ENCODE measurements around the gene SPATA6.

SPATA6 gene

DNA sequence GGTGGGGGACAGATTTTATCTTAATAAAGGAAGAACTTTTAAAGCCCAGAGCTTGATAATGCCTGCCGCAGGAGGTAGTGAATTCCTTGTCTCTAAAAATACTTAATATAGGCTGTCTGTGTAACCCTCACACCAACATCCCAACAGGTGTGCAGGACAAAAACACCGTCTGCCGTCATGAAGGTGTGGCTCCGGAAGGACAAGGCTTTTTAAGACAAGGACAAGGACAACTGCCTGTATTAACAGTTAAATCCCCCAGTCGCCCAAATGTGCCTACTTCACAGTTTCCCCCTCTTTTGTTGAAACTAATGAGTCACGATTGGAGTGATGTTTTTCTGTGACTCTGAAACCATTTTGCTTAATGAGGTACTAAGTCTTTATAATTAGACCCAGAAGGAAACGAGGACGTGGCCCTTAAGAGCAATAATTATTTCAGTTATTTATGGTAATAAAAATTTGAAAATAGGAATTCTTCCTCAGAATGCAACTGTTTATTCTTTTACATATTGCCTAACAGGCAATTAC lies 27.3 kb upstream of the SPATA6 start:
- Histone ChIP-seq H3K27me3 (ENCODE audit: insufficient read depth, low read depth) (no peaks in the 10 kb centered on the region), H3K4me3 (IDR thresholded peaks at IDR 0.05; ENCODE audit: insufficient read depth, low read depth, low read length) (no peak overlapping the region), H3K79me2 (ENCODE audit: insufficient read depth, low read depth) (no peaks in the 10 kb centered on the region), H4K20me1 (ENCODE audit: insufficient read depth) (no peaks in the 10 kb centered on the region), H3K36me3 (ENCODE audit: insufficient read depth) (no peaks in the 10 kb centered on the region), H2AFZ (ENCODE audit: low read depth) (no peak overlapping the region), H3K4me1 (ENCODE audit: low read depth, poor library complexity, severe bottlenecking) (no peaks in the 10 kb centered on the region), H3K4me2 (no peak overlapping the region), H3K9ac (no peak overlapping the region), H3K27ac (no peak overlapping the region)
- TF ChIP-seq, protein P1, sequence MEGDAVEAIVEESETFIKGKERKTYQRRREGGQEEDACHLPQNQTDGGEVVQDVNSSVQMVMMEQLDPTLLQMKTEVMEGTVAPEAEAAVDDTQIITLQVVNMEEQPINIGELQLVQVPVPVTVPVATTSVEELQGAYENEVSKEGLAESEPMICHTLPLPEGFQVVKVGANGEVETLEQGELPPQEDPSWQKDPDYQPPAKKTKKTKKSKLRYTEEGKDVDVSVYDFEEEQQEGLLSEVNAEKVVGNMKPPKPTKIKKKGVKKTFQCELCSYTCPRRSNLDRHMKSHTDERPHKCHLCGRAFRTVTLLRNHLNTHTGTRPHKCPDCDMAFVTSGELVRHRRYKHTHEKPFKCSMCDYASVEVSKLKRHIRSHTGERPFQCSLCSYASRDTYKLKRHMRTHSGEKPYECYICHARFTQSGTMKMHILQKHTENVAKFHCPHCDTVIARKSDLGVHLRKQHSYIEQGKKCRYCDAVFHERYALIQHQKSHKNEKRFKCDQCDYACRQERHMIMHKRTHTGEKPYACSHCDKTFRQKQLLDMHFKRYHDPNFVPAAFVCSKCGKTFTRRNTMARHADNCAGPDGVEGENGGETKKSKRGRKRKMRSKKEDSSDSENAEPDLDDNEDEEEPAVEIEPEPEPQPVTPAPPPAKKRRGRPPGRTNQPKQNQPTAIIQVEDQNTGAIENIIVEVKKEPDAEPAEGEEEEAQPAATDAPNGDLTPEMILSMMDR (conservative IDR thresholded peaks at IDR 0.05; ENCODE audit: low read depth, low read length) = no peak

- Histone ChIP-seq H3K27ac (no peak overlapping the region), H3K9ac (no peak overlapping the region), H3K4me3 (IDR thresholded peaks at IDR 0.05; ENCODE audit: insufficient read depth, low read depth, low read length) (no peak overlapping the region), H3K27me3 (ENCODE audit: insufficient read depth, low read depth) (no peaks in the 10 kb centered on the region), H3K4me2 (no peak overlapping the region), H2AFZ (ENCODE audit: low read depth) (no peak overlapping the region), H3K36me3 (ENCODE audit: insufficient read depth) (no peaks in the 10 kb centered on the region), H3K79me2 (ENCODE audit: insufficient read depth, low read depth) (no peaks in the 10 kb centered on the region), H3K4me1 (ENCODE audit: low read depth, poor library complexity, severe bottlenecking) (no peaks in the 10 kb centered on the region), H4K20me1 (ENCODE audit: insufficient read depth) (no peaks in the 10 kb centered on the region)
- TF ChIP-seq, protein P1 (conservative IDR thresholded peaks at IDR 0.05; ENCODE audit: low read depth, low read length) = peak; percentile 45
Measured at GRCh38 chr1:48498096-48498791, 26.2 kb upstream of the SPATA6 start.

- Histone ChIP-seq H3K4me1 (ENCODE audit: low read depth, poor library complexity, severe bottlenecking) (no peaks in the 10 kb centered on the region), H3K4me2 (no peak overlapping the region), H3K36me3 (ENCODE audit: insufficient read depth) (no peaks in the 10 kb centered on the region), H3K27me3 (ENCODE audit: insufficient read depth, low read depth) (no peaks in the 10 kb centered on the region), H3K27ac (no peak overlapping the region), H3K79me2 (ENCODE audit: insufficient read depth, low read depth) (no peaks in the 10 kb centered on the region), H3K4me3 (IDR thresholded peaks at IDR 0.05; ENCODE audit: insufficient read depth, low read depth, low read length) (no peak overlapping the region), H2AFZ (ENCODE audit: low read depth) (no peak overlapping the region), H4K20me1 (ENCODE audit: insufficient read depth) (no peaks in the 10 kb centered on the region), H3K9ac (no peak overlapping the region)
- TF ChIP-seq, protein P1 (conservative IDR thresholded peaks at IDR 0.05; ENCODE audit: low read depth, low read length) = no peak
Measured at GRCh38 chr1:48495911-48496310, 23.9 kb upstream of the SPATA6 start.

- H3K9ac ChIP-seq = no peak overlapping the region
- H3K36me3 ChIP-seq (ENCODE audit: insufficient read depth) = no peaks in the 10 kb centered on the region
- no peaks in the 10 kb centered on the region for H3K4me1 ChIP-seq (ENCODE audit: low read depth, poor library complexity, severe bottlenecking)
- TF ChIP-seq, protein P1 (conservative IDR thresholded peaks at IDR 0.05; ENCODE audit: low read depth, low read length) = no peak
- no peak overlapping the region for H3K4me3 ChIP-seq (IDR thresholded peaks at IDR 0.05; ENCODE audit: insufficient read depth, low read depth, low read length)
- no peaks in the 10 kb centered on the region for H3K27me3 ChIP-seq (ENCODE audit: insufficient read depth, low read depth)
- no peak overlapping the region for H2AFZ ChIP-seq (ENCODE audit: low read depth)
- no peaks in the 10 kb centered on the region for H4K20me1 ChIP-seq (ENCODE audit: insufficient read depth)
- no peak overlapping the region for H3K27ac ChIP-seq
- H3K4me2 ChIP-seq = no peak overlapping the region
- H3K79me2 ChIP-seq (ENCODE audit: insufficient read depth, low read depth) = no peaks in the 10 kb centered on the region
Measured at GRCh38 chr1:48495166-48495565, 23.2 kb upstream of the SPATA6 start.
